ENCODE data around the gene LDLRAP1.

DNA sequence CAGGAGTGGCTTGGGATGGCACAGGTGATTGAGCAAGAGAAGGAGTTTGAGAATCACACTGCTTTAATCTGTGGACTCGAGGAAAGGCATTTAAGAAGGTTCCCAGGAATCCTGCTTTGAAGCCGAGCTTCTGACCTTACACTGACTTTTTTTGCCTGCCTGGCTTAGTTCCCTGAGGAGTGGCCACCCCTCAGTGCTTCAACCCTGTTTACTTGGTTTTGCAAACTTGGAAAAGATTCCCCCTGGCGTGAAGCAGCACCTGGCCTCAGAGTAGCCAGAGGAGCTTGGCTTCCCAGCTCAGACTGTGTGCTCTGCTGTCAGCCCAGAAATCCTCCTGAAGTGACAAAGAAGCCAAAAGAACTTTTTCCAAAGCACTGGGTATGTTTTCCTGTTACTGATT is 48.5 kb upstream of the LDLRAP1 start:
- TF ChIP-seq, protein P1, sequence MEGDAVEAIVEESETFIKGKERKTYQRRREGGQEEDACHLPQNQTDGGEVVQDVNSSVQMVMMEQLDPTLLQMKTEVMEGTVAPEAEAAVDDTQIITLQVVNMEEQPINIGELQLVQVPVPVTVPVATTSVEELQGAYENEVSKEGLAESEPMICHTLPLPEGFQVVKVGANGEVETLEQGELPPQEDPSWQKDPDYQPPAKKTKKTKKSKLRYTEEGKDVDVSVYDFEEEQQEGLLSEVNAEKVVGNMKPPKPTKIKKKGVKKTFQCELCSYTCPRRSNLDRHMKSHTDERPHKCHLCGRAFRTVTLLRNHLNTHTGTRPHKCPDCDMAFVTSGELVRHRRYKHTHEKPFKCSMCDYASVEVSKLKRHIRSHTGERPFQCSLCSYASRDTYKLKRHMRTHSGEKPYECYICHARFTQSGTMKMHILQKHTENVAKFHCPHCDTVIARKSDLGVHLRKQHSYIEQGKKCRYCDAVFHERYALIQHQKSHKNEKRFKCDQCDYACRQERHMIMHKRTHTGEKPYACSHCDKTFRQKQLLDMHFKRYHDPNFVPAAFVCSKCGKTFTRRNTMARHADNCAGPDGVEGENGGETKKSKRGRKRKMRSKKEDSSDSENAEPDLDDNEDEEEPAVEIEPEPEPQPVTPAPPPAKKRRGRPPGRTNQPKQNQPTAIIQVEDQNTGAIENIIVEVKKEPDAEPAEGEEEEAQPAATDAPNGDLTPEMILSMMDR (IDR thresholded peaks at IDR 0.05): no peak
- TF ChIP-seq ZFX (IDR thresholded peaks at IDR 0.05; ENCODE audit: borderline replicate concordance): no peak
